ENCODE data around the gene EFHC2.

DNA sequence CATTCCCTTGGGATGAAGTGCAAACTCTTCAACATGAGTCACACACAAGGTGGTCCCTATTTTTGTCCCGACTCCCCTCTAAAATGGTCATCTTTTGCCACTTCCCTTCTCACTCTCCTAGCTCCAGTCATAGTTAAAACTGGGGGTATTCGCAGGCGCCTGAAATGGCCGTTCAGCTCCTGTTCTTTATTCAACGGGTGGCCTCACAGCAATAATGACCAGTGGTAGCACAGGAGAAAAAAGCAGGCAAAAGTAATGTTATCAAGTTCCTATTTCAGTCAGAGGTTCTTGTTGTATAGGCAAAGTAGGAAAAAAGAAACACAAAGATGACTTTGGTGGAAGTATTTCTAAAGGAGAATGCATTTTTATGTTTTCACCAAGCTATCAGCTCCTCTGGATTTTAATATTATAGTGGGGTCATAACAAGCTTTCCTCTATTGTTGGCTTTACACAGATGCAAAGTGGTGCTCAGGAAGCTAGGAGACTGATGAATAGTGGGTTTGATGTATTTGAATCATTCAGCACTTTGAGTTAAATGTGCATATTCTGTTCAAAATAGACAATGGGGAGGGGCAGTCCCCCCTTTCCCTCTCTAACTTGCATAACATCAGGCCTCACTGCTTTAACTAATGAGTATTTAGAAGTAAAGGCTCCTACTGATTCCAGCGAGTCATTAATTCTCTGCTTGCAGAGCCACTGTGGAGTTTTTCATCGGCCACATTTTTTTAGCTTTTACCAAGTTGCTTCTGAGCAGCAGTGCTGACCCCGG, 199.1 kb downstream of the EFHC2 start:
- TF ChIP-seq ZNF747 (tag by site-specific recombination; IDR thresholded peaks at IDR 0.05) (no peak), ZBTB1 (tag by site-specific recombination; IDR thresholded peaks at IDR 0.05) (no peak), SP3 (tag by site-specific recombination; IDR thresholded peaks at IDR 0.05) (no peak), ZNF121 (tag by site-specific recombination; IDR thresholded peaks at IDR 0.05) (no peak), IKZF3 (tag by site-specific recombination; IDR thresholded peaks at IDR 0.05) (no peak), ZNF37A (tag by site-specific recombination; IDR thresholded peaks at IDR 0.05) (no peak), ZNF658 (tag by site-specific recombination; IDR thresholded peaks at IDR 0.05) (no peak), YY1 (tag by site-specific recombination; IDR thresholded peaks at IDR 0.05) (no peak)
- TF ChIP-seq, protein P1, sequence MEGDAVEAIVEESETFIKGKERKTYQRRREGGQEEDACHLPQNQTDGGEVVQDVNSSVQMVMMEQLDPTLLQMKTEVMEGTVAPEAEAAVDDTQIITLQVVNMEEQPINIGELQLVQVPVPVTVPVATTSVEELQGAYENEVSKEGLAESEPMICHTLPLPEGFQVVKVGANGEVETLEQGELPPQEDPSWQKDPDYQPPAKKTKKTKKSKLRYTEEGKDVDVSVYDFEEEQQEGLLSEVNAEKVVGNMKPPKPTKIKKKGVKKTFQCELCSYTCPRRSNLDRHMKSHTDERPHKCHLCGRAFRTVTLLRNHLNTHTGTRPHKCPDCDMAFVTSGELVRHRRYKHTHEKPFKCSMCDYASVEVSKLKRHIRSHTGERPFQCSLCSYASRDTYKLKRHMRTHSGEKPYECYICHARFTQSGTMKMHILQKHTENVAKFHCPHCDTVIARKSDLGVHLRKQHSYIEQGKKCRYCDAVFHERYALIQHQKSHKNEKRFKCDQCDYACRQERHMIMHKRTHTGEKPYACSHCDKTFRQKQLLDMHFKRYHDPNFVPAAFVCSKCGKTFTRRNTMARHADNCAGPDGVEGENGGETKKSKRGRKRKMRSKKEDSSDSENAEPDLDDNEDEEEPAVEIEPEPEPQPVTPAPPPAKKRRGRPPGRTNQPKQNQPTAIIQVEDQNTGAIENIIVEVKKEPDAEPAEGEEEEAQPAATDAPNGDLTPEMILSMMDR (tag by site-specific recombination; IDR thresholded peaks at IDR 0.05), result no peak
- TF ChIP-seq, protein P2, sequence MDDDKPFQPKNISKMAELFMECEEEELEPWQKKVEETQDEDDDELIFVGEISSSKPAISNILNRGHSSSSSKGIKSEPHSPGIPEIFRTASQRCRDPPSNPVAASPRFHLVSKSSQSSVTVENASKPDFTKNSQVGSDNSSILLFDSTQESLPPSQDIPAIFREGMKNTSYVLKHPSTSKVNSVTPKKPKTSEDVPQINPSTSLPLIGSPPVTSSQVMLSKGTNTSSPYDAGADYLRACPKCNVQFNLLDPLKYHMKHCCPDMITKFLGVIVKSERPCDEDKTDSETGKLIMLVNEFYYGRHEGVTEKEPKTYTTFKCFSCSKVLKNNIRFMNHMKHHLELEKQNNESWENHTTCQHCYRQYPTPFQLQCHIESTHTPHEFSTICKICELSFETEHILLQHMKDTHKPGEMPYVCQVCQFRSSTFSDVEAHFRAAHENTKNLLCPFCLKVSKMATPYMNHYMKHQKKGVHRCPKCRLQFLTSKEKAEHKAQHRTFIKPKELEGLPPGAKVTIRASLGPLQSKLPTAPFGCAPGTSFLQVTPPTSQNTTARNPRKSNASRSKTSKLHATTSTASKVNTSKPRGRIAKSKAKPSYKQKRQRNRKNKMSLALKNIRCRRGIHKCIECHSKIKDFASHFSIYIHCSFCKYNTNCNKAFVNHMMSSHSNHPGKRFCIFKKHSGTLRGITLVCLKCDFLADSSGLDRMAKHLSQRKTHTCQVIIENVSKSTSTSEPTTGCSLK (tag by site-specific recombination; IDR thresholded peaks at IDR 0.05), result no peak
- TF ChIP-seq, protein P3, sequence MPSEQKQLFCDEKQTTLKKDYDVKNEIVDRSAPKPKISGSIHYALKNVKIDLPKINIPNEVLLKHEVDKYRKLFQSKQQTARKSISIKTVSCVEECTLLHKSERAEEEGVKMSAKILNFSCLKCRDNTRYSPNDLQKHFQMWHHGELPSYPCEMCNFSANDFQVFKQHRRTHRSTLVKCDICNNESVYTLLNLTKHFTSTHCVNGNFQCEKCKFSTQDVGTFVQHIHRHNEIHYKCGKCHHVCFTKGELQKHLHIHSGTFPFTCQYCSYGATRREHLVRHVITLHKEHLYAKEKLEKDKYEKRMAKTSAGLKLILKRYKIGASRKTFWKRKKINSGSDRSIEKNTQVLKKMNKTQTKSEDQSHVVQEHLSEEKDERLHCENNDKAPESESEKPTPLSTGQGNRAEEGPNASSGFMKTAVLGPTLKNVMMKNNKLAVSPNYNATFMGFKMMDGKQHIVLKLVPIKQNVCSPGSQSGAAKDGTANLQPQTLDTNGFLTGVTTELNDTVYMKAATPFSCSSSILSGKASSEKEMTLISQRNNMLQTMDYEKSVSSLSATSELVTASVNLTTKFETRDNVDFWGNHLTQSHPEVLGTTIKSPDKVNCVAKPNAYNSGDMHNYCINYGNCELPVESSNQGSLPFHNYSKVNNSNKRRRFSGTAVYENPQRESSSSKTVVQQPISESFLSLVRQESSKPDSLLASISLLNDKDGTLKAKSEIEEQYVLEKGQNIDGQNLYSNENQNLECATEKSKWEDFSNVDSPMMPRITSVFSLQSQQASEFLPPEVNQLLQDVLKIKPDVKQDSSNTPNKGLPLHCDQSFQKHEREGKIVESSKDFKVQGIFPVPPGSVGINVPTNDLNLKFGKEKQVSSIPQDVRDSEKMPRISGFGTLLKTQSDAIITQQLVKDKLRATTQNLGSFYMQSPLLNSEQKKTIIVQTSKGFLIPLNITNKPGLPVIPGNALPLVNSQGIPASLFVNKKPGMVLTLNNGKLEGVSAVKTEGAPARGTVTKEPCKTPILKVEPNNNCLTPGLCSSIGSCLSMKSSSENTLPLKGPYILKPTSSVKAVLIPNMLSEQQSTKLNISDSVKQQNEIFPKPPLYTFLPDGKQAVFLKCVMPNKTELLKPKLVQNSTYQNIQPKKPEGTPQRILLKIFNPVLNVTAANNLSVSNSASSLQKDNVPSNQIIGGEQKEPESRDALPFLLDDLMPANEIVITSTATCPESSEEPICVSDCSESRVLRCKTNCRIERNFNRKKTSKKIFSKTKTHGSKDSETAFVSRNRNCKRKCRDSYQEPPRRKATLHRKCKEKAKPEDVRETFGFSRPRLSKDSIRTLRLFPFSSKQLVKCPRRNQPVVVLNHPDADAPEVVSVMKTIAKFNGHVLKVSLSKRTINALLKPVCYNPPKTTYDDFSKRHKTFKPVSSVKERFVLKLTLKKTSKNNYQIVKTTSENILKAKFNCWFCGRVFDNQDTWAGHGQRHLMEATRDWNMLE (tag by site-specific recombination; conservative IDR thresholded peaks at IDR 0.05; ENCODE audit: low read depth), result no peak

Data from HEK293 (cell line).